ENCODE results near the gene MCM10.

DNA sequence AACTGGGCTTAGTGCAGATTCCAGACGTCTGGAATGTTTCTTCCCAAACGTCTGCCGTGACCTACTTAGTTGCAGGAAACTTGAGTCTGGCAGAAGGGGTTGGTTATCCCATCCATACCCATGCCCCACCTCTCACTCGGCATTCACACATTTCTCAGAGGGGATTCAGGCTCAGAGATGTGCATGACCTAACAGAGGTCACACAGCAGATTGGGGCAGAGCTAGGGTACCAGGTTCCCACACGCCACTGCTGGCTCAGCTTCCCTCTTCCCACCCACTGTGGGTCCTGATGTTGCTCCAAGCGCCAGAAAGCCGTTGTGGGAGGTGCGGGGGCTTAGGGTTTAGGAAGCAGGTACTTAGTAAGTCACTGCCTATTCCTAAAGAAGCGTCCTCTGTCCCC, 69.8 kb downstream of the MCM10 start:
- TF ChIP-seq, protein P1, sequence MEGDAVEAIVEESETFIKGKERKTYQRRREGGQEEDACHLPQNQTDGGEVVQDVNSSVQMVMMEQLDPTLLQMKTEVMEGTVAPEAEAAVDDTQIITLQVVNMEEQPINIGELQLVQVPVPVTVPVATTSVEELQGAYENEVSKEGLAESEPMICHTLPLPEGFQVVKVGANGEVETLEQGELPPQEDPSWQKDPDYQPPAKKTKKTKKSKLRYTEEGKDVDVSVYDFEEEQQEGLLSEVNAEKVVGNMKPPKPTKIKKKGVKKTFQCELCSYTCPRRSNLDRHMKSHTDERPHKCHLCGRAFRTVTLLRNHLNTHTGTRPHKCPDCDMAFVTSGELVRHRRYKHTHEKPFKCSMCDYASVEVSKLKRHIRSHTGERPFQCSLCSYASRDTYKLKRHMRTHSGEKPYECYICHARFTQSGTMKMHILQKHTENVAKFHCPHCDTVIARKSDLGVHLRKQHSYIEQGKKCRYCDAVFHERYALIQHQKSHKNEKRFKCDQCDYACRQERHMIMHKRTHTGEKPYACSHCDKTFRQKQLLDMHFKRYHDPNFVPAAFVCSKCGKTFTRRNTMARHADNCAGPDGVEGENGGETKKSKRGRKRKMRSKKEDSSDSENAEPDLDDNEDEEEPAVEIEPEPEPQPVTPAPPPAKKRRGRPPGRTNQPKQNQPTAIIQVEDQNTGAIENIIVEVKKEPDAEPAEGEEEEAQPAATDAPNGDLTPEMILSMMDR (IDR thresholded peaks at IDR 0.05; ENCODE audit: poor library complexity) = no peak
- no peak for TF ChIP-seq EZH2 (IDR thresholded peaks at IDR 0.05; ENCODE audit: borderline replicate concordance)
